HCT116 (cell line): Measurements from ENCODE around the gene MAP3K20. TPM values are rescaled to one million over a fixed set of nuclear protein-coding genes. Genes with fewer than 3 reads are reported as not detected.

Experiments
- ATAC-seq: fragments of 200-7000 bp; cut with Tn5 transposase; 2 replicates; pipeline ENCODE4 v1.9.1; 2020; ENCODE audit warnings: mild to moderate bottlenecking, moderate library complexity
- BruUV-seq: library from RNA; stranded (reverse); fragments of 400-500 nt; replicated peaks from 2 replicates; lab custom pipeline; 2021; lab: Mats Ljungman, UMichigan
- CTCF ChIA-PET: fragments of 300-600 bp; sonication (Branson Sonifier 250); formaldehyde crosslinking; loops from one replicate; lab custom pipeline; 2021; ENCODE audit warnings: antibody characterized with exemption; lab: Charles Lee
- POLR2A ChIA-PET: fragments of 300-600, 350-600 bp; sonication (Branson Sonifier 250); formaldehyde crosslinking; loops from one replicate; lab custom pipeline; 2021; ENCODE audit warnings: antibody characterized with exemption; lab: Charles Lee
- RAD21 ChIA-PET, 2 experiments: fragments of 300-600 bp; sonication (Branson Sonifier 250); formaldehyde crosslinking; loops; one replicate each; lab custom pipeline; 2023; ENCODE audit warnings: low total read pairs in 2 of 2; ENCODE audit not compliant: uncharacterized antibody in 2 of 2, unreplicated experiment in 2 of 2, low non-redundant PET in 1 of 2; lab: Charles Lee
- DNase-seq: peaks from one replicate; pipeline ENCODE4 v3.0.0-alpha.2; 2010; ENCODE audit warnings: low read depth, low spot score
- H2AFZ ChIP-seq: fragments of 200-600 bp; shearing (Covaris generic), sonication (generic); 2 replicates; pipeline ENCODE4 v1.6.1; 2017; ENCODE audit warnings: low read depth, mixed run types, mixed read lengths, antibody characterized with exemption, low read length; ENCODE audit not compliant: poor library complexity, severe bottlenecking
- H3K27ac ChIP-seq: 2 replicates; pipeline ENCODE4 v1.5.1; 2012; ENCODE audit warnings: low read depth, low read length
- H3K27me3 ChIP-seq: fragments of 200-600 bp; sonication (generic); 2 replicates; pipeline ENCODE4 v1.6.1; 2016; ENCODE audit warnings: mixed run types, low read length, mixed read lengths; ENCODE audit not compliant: insufficient read depth
- H3K36me3 ChIP-seq, 2 experiments: fragments of 200-500 bp in 1 of 2; fragments of 200-600 bp in 1 of 2; sonication (Bioruptor generic) in 1 of 2; sonication (generic) in 1 of 2; 2 replicates each; pipeline versions ENCODE4 v1.5.1 to v1.6.1; 2014 to 2016; ENCODE audit warnings: low read length in 2 of 2, inconsistent platforms in 1 of 2, mixed read lengths in 1 of 2, mixed run types in 1 of 2; ENCODE audit not compliant: insufficient read depth in 2 of 2, control insufficient read depth in 1 of 2
- H3K4me1 ChIP-seq, 2 experiments: fragments of 200-600 bp in 1 of 2; sonication (generic) in 1 of 2; 2 replicates each; pipeline versions ENCODE4 v1.5.1 to v1.6.1; 2012 to 2017; ENCODE audit warnings: low read length in 2 of 2, inconsistent platforms in 1 of 2, mild to moderate bottlenecking in 1 of 2, mixed read lengths in 1 of 2, mixed run types in 1 of 2, moderate library complexity in 1 of 2; ENCODE audit not compliant: insufficient read depth in 2 of 2, control insufficient read depth in 1 of 2
- H3K4me2 ChIP-seq: fragments of 200-600 bp; sonication (generic); 2 replicates; pipeline ENCODE4 v1.6.1; 2017; ENCODE audit warnings: mixed run types, low read length, mixed read lengths
- H3K4me3 ChIP-seq, 2 experiments: fragments of 200-600 bp in 1 of 2; sonication (generic) in 1 of 2; replicated peaks in 1 of 2; 2 replicates each; pipeline ENCODE4 v1.5.1; 2011 to 2016; ENCODE audit warnings: low read length in 2 of 2, control low read depth in 1 of 2, low read depth in 1 of 2, mild to moderate bottlenecking in 1 of 2, mixed read lengths in 1 of 2, mixed run types in 1 of 2
- H3K79me2 ChIP-seq: fragments of 200-600 bp; sonication (generic); 2 replicates; pipeline ENCODE4 v1.6.1; 2017; ENCODE audit warnings: mild to moderate bottlenecking, mixed run types, low read length, moderate library complexity, mixed read lengths; ENCODE audit not compliant: insufficient read depth
- H3K9ac ChIP-seq: fragments of 200-600 bp; sonication (generic); 2 replicates; pipeline ENCODE4 v1.6.1; 2016; ENCODE audit warnings: low read length, mixed read lengths
- H3K9me2 ChIP-seq: fragments of 200-600 bp; sonication (generic), shearing (Covaris generic); 2 replicates; pipeline ENCODE4 v1.6.1; 2017; ENCODE audit warnings: mixed run types, mild to moderate bottlenecking, moderate library complexity; ENCODE audit not compliant: insufficient read depth
- H3K9me3 ChIP-seq, 2 experiments: fragments of 200-500 bp in 1 of 2; fragments of 200-600 bp in 1 of 2; sonication (Bioruptor generic) in 1 of 2; sonication (generic) in 1 of 2; 2 replicates each; pipeline ENCODE4 v1.6.1; 2014 to 2017; ENCODE audit warnings: low read length in 2 of 2, mixed read lengths in 2 of 2, inconsistent platforms in 1 of 2, low read depth in 1 of 2, mild to moderate bottlenecking in 1 of 2, mixed run types in 1 of 2, moderate library complexity in 1 of 2; ENCODE audit not compliant: control insufficient read depth in 1 of 2, insufficient read depth in 1 of 2
- H4K20me1 ChIP-seq: fragments of 200-600 bp; sonication (generic), shearing (Covaris generic); 2 replicates; pipeline ENCODE4 v1.6.1; 2017; ENCODE audit warnings: mixed run types, mild to moderate bottlenecking, moderate library complexity; ENCODE audit not compliant: insufficient read depth
- CBX3 ChIP-seq: IDR thresholded peaks from 2 replicates; pipeline ENCODE4 v1.6.1; 2012; ENCODE audit warnings: low read depth
- CEBPB ChIP-seq: IDR thresholded peaks from 2 replicates; pipeline ENCODE4 v1.6.1; 2012; ENCODE audit warnings: low read depth
- POLR2A ChIP-seq: IDR thresholded peaks from 2 replicates; pipeline ENCODE4 v1.7.0; 2011; ENCODE audit warnings: borderline replicate concordance; ENCODE audit not compliant: insufficient read depth, insufficient read length; ENCODE audit errors: extremely low read depth
- SIN3A ChIP-seq: IDR thresholded peaks from 2 replicates; pipeline ENCODE4 v1.6.1; 2012; ENCODE audit warnings: low read depth
- intact Hi-C: fragments of 100-400 bp; cut with micrococcal nuclease; formaldehyde crosslinking; loops from 2 replicates; pipeline ENCODE4 v1.10.0; 2022
- total RNA-seq: library from RNA; stranded (reverse); gene quantifications from one replicate; pipeline ENCODE4 v1.2.1, GENCODE V29; 2021; ENCODE audit not compliant: unreplicated experiment
- TF ChIP-seq, protein P1 (sequence below), 3 experiments: fragments of 200-600 bp in 1 of 3; sonication (generic) in 1 of 3; IDR thresholded peaks in 2 of 3; conservative IDR thresholded peaks in 1 of 3; 2 replicates each; pipeline ENCODE4 v1.5.1; 2012 to 2017; ENCODE audit warnings: low read depth in 2 of 3, low read length in 2 of 3, antibody characterized with exemption in 1 of 3, borderline replicate concordance in 1 of 3, control low read depth in 1 of 3, mild to moderate bottlenecking in 1 of 3, mixed read lengths in 1 of 3, mixed run types in 1 of 3, moderate library complexity in 1 of 3; ENCODE audit not compliant: insufficient read depth in 1 of 3
- TF ChIP-seq, protein P2 (sequence below): IDR thresholded peaks from 2 replicates; pipeline ENCODE4 v1.6.1; 2012; ENCODE audit warnings: low read depth

The MAP3K20 gene
- total RNA-seq, 1 experiment from 2014 or later, result 40.0 TPM

DNA sequence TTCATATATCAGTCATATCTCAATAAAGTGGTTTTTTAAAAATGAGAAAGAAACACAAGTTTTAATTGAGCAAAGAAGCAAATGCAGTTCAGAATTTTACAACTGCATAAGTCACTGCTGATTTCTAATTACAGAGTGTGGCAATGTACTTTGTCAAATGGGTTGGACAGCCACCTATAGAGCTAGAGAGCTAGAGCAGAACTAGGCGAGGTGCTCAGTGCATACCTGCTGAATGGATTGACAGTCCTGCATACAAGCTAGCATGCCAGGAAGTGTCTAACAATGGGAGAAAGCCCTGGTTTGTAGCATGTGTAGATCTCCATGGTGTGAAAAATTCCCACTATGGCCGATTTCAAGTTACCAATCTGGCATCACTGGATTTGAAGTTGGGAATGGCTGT, 172.7 kb downstream of the MAP3K20 start:
- H3K9me3 ChIP-seq, result no peaks in the 10 kb centered on the region
- RAD21 ChIA-PET, result no interaction called here

More for the DNA sequence above, 172.7 kb downstream of the MAP3K20 start:
- intact Hi-C loops, result no loop called here
- H3K9ac ChIP-seq, result no peak overlapping the region
- BruUV-seq, result no TSS peak
- ATAC-seq, result no peak
- H3K4me1 ChIP-seq, result no peaks in the 10 kb centered on the region
- TF ChIP-seq CBX3 (no peak), POLR2A (no peak), CEBPB (no peak), SIN3A (no peak)
- TF ChIP-seq, protein P1, sequence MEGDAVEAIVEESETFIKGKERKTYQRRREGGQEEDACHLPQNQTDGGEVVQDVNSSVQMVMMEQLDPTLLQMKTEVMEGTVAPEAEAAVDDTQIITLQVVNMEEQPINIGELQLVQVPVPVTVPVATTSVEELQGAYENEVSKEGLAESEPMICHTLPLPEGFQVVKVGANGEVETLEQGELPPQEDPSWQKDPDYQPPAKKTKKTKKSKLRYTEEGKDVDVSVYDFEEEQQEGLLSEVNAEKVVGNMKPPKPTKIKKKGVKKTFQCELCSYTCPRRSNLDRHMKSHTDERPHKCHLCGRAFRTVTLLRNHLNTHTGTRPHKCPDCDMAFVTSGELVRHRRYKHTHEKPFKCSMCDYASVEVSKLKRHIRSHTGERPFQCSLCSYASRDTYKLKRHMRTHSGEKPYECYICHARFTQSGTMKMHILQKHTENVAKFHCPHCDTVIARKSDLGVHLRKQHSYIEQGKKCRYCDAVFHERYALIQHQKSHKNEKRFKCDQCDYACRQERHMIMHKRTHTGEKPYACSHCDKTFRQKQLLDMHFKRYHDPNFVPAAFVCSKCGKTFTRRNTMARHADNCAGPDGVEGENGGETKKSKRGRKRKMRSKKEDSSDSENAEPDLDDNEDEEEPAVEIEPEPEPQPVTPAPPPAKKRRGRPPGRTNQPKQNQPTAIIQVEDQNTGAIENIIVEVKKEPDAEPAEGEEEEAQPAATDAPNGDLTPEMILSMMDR (IDR thresholded peaks at IDR 0.05 in 2 of 3, conservative IDR thresholded peaks at IDR 0.05 in 1 of 3; ENCODE audit: borderline replicate concordance in 1 of 3, insufficient read depth in 1 of 3, low read depth in 2 of 3, low read length in 2 of 3), result no peak
- TF ChIP-seq, protein P2, sequence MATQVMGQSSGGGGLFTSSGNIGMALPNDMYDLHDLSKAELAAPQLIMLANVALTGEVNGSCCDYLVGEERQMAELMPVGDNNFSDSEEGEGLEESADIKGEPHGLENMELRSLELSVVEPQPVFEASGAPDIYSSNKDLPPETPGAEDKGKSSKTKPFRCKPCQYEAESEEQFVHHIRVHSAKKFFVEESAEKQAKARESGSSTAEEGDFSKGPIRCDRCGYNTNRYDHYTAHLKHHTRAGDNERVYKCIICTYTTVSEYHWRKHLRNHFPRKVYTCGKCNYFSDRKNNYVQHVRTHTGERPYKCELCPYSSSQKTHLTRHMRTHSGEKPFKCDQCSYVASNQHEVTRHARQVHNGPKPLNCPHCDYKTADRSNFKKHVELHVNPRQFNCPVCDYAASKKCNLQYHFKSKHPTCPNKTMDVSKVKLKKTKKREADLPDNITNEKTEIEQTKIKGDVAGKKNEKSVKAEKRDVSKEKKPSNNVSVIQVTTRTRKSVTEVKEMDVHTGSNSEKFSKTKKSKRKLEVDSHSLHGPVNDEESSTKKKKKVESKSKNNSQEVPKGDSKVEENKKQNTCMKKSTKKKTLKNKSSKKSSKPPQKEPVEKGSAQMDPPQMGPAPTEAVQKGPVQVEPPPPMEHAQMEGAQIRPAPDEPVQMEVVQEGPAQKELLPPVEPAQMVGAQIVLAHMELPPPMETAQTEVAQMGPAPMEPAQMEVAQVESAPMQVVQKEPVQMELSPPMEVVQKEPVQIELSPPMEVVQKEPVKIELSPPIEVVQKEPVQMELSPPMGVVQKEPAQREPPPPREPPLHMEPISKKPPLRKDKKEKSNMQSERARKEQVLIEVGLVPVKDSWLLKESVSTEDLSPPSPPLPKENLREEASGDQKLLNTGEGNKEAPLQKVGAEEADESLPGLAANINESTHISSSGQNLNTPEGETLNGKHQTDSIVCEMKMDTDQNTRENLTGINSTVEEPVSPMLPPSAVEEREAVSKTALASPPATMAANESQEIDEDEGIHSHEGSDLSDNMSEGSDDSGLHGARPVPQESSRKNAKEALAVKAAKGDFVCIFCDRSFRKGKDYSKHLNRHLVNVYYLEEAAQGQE, result no peak
- TF ChIP-seq, all 23 proteins: peak for 0
- Histone ChIP-seq H3K79me2 (no peaks in the 10 kb centered on the region), H2AFZ (no peak overlapping the region), H3K36me3 (0 out of 4 replicates have a peak, but pooled peaks cover 0 to 3% of the 10 kb centered on the region in 2 experiments), H3K9me2 (no peaks in the 10 kb centered on the region), H3K4me3 (no peak overlapping the region), H3K27me3 (no peaks in the 10 kb centered on the region), H3K27ac (no peak overlapping the region), H3K4me2 (no peak overlapping the region), H4K20me1 (no peaks in the 10 kb centered on the region)
- ChIA-PET CTCF (no interaction called here), POLR2A (no interaction called here)
- DNase-seq, result no peak
